NCI-H1694 treated with DMSO at 0.1 percent for 48 hours (cell line): ENCODE results near the gene VSTM2L.

Experiments
- DNase-seq: peaks from one replicate; lab custom pipeline; 2025; lab: John Stamatoyannopoulos, UW

Gene VSTM2L

DNA sequence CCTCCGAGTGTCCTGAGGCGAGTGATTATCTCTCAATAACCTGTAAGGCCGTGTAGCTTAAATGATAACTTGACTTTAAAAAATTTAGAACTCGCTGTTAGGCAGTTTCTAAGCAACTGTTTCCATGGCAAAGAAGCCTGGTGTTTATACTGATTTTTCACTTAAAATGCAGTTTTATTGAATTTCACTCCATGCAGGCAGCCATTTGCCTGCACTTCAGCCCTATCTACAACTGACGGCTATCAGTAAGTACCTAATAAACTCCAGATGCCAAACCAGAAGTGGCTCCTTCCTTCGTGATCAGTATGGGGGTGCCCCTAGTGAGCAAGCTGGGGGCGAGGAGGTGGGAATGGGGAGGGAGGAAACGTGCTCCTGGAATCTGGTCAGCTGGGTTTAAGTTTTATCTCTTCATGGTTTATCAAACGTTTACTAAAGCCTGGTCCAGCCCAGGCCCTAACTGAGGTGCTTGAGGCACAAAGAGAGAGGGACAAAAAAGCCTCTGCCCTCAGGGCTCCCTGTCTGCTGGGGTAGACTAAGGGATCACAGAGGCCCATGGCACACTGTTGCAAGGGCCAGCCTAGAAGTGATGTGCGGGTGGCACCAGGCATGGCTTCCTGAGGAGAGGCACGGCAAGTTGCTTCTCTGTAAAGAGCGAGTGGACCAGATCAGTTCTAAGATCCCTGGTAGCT is 84.8 kb downstream of the VSTM2L start:
- DNase-seq: no peak

- peak; percentile 28 for DNase-seq
Measured at GRCh38 chr20:37988306-37988954, 85.5 kb downstream of the VSTM2L start.

DNA sequence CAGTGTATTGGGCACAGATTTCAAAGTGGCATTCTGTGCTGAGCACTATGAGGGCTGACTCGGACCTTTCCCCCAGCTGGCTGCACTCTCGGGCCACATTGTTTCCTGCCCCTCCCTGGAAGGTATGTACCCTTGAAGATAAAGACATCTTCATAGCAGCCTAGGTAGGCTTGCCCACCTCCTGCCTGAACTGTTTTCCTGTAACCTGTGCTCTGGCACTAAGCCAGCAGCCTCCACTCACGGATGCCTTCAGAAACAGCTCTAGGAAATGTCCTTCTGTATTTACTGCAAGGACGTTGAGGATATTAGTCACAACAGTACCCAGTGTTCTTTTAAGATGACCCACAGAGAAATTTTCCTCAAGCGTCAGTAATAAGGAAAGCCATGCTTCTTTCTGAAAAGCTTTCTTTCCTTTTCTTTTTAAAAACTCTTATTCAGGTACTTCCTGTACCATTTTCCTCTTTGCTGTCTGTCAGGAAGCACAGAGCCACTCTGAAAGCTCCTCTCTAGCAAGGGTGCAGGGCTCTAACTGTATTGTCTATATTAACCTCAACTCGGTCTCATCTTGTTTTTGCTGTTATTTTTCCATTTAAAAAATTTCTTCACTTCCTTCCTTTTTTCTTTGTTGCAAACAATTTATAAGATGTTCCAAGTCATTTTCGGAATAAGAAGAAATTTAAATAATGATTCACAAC is 86.8 kb downstream of the VSTM2L start:
- no peak for DNase-seq

GRCh38 chr20:37990571-37991151 is 87.7 kb downstream of the VSTM2L start:
- no peak for DNase-seq

DNA sequence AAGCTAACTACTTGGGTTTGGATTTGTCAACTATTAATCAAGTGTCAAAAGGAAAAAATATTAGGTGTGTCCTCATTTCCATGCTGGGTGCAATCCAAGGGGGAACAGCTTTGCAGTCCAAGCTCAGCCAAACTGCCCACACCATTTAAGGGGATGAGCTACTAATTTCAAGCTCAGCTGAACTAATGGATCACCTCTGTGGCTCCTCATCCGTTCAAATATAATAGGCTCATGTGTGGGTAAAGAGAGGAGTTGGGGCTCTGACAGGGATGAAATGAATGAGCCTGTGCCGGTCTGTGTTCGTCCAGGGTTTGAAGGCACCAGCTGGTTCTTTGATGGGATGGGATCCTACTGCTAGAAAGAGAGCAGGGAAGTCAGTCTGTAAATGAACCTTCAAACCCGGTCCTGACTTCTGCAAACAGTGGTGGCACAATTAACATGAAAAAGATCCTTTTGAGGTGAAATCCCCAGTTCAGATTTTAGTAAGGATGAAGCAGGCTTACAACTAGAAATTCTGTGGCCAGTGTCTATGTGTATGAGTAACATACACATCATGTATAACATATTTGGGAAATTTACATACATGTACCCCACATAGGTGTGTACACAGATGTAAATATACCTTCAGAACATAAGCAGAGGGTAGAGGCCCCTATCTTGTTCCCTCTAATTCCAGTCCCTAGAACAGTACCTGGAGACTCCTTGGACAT is 88.4 kb downstream of the VSTM2L start:
- DNase-seq: peak; percentile 21

- DNase-seq: no peak
Measured at GRCh38 chr20:37991908-37992307, 89.0 kb downstream of the VSTM2L start.

DNA sequence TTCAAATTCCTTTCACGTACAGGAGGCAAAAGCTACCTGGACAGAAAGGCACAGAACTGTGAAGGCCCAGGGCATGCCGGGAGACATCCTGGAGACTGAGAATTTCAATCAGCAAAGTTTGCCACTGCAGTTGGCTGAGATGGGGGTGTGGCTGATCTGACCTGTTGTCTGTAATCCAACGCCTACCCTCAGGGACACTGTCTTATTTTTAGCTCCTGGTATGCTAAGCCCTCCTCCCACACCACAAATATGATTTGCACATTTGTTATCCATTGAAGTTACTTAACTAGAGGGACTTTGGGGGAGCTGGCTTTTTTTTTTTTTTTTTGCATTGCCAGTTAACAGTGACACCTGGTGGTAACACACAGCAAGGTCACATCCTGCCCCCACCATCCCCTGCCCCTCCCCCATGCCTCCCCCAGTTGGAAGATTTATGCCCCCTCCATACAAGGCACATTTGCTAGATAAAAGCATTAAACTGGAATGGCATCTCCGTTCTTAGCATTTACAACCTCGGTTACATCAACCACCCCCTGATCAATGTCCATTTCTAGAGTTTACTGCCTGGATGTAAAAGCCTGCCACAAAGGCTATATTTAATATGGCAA is 90.0 kb downstream of the VSTM2L start:
- DNase-seq: peak; percentile 32

DNA sequence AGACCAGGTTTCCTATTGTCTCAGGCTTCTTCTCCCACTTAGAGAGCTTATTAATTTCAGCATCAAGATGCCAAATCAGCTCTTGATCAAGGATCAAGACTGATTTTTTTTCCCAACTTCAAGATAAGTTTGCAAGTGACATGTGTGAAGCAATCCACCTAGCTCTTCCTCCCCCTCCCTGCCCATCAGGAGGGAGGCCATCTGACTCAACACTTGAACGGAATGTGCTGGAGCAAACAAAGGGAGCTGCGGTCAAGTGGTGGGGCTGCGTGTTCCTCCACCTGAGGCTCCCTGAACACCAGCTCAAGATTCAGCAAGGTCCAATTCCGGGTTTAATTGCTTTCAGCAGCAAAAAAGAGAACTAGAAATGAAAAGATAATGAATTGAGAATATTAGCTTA is 91.6 kb downstream of the VSTM2L start:
- DNase-seq: no peak
